HL-60 (cell line): ENCODE data around the gene JPH4.

Experiments used
- DNase-seq, 2 experiments: peaks; one replicate each; pipeline ENCODE4 v3.0.0-alpha.2; 2010 to 2020; ENCODE audit warnings: low read depth in 1 of 2, low spot score in 1 of 2
- H3K27ac ChIP-seq: fragments of 250-450 bp; sonication (Bioruptor Pico); replicated peaks from 2 replicates; pipeline ENCODE4 v1.5.1; 2020; ENCODE audit warnings: mild to moderate bottlenecking, moderate library complexity
- H3K27me3 ChIP-seq: fragments of 250-450 bp; sonication (Bioruptor Pico); 2 replicates; pipeline ENCODE4 v1.5.1; 2021; ENCODE audit warnings: mild to moderate bottlenecking, moderate library complexity; ENCODE audit not compliant: insufficient read depth, poor library complexity, severe bottlenecking
- H3K4me3 ChIP-seq: replicated peaks from 2 replicates; pipeline ENCODE4 v1.5.1; 2011; ENCODE audit warnings: mild to moderate bottlenecking, control low read depth, low read length; ENCODE audit not compliant: insufficient read depth
- CTCF ChIP-seq: IDR thresholded peaks from one replicate; pipeline ENCODE4 v1.5.1; 2011; ENCODE audit warnings: low read length, control low read depth, inconsistent platforms; ENCODE audit not compliant: insufficient read depth
- GABPA ChIP-seq: IDR thresholded peaks from 2 replicates; pipeline ENCODE4 v1.6.1; 2012; ENCODE audit warnings: low read depth
- POLR2AphosphoS5 ChIP-seq: IDR thresholded peaks from 2 replicates; pipeline ENCODE4 v1.6.1; 2012; ENCODE audit warnings: low read depth
- REST ChIP-seq: IDR thresholded peaks from 2 replicates; pipeline ENCODE4 v1.6.1; 2012; ENCODE audit warnings: low read depth; ENCODE audit not compliant: insufficient replicate concordance
- SPI1 ChIP-seq: IDR thresholded peaks from 2 replicates; pipeline ENCODE4 v1.6.1; 2012; ENCODE audit warnings: low read depth, mild to moderate bottlenecking, borderline replicate concordance

JPH4 gene

GRCh38 chr14:23535943-23536342, 42.6 kb downstream of the JPH4 start:
- Histone ChIP-seq H3K27ac (no peak overlapping the region), H3K4me3 (no peak overlapping the region), H3K27me3 (no peaks in the 10 kb centered on the region)
- no peak for DNase-seq
- TF ChIP-seq GABPA, result no peak
- TF ChIP-seq SPI1, result no peak
- TF ChIP-seq CTCF, result no peak
- TF ChIP-seq REST, result no peak
- no peak for TF ChIP-seq POLR2AphosphoS5

GRCh38 chr14:23533652-23534435, 44.7 kb downstream of the JPH4 start:
- Histone ChIP-seq H3K27ac (no peak overlapping the region), H3K27me3 (no peaks in the 10 kb centered on the region), H3K4me3 (no peak overlapping the region)
- no peak for DNase-seq
- TF ChIP-seq CTCF, result no peak
- no peak for TF ChIP-seq POLR2AphosphoS5
- TF ChIP-seq GABPA, result no peak
- TF ChIP-seq REST, result no peak
- no peak for TF ChIP-seq SPI1

- Histone ChIP-seq H3K4me3 (no peak overlapping the region), H3K27ac (no peak overlapping the region), H3K27me3 (no peaks in the 10 kb centered on the region)
- TF ChIP-seq POLR2AphosphoS5 (no peak), GABPA (no peak), CTCF (no peak), SPI1 (no peak), REST (no peak)
- DNase-seq, result no peak
Observed at GRCh38 chr14:23532658-23533057, 45.9 kb downstream of the JPH4 start.
